ENCODE results near the gene ACIN1. TPM values are rescaled to one million over a fixed set of nuclear protein-coding genes. Genes with fewer than 3 reads are reported as not detected.
A peak's percentile ranks its signal among the peaks of the same experiment; 100 is the strongest.

ACIN1 gene
- total and polyA plus RNA-seq, 9 of the 15 experiments (the other 6 are each of a cell fraction or from before 2014, with no cell fraction given): 5.0 to 196 (median 129) TPM

- TF ChIP-seq MNT (conservative IDR thresholded peaks at IDR 0.05) (no peak), ETS2 (tag; IDR thresholded peaks at IDR 0.05; ENCODE audit: borderline replicate concordance, poor library complexity, severe bottlenecking) (no peak), ATF1 (CRISPR knock-in tag; IDR thresholded peaks at IDR 0.05) (no peak), ATF1 (tag; IDR thresholded peaks at IDR 0.05) (peak; percentile 55; the same call in 1 of the 2 replicates), HNRNPLL (IDR thresholded peaks at IDR 0.05; ENCODE audit: low read depth, low read length, poor library complexity, severe bottlenecking) (peak; percentile 37), HNRNPUL1 (IDR thresholded peaks at IDR 0.05; ENCODE audit: low read length) (no peak), GATAD2A (IDR thresholded peaks at IDR 0.05) (peak; percentile 59; the same call in 1 of the 2 replicates), TRIM28 (IDR thresholded peaks at IDR 0.05) (peak; percentile 32; the same call in 1 of the 2 replicates), BMI1 (IDR thresholded peaks at IDR 0.05; ENCODE audit: low read length) (no peak), CEBPZ (IDR thresholded peaks at IDR 0.05; ENCODE audit: borderline replicate concordance, low read depth, low read length) (no peak), POLR2G (IDR thresholded peaks at IDR 0.05; ENCODE audit: low read depth, low read length) (peak; percentile 82), JUND (IDR thresholded peaks at IDR 0.05; ENCODE audit: borderline replicate concordance, low read depth, low read length) (0 out of 2 replicates have a peak, but pooled peaks have one; percentile 0), JUND (tag; IDR thresholded peaks at IDR 0.05; ENCODE audit: borderline replicate concordance, low read depth, low read length) (no peak), SPI1 (IDR thresholded peaks at IDR 0.05; ENCODE audit: borderline replicate concordance, low read depth, low read length) (peak; percentile 73)
- TF ChIP-seq, protein P1, sequence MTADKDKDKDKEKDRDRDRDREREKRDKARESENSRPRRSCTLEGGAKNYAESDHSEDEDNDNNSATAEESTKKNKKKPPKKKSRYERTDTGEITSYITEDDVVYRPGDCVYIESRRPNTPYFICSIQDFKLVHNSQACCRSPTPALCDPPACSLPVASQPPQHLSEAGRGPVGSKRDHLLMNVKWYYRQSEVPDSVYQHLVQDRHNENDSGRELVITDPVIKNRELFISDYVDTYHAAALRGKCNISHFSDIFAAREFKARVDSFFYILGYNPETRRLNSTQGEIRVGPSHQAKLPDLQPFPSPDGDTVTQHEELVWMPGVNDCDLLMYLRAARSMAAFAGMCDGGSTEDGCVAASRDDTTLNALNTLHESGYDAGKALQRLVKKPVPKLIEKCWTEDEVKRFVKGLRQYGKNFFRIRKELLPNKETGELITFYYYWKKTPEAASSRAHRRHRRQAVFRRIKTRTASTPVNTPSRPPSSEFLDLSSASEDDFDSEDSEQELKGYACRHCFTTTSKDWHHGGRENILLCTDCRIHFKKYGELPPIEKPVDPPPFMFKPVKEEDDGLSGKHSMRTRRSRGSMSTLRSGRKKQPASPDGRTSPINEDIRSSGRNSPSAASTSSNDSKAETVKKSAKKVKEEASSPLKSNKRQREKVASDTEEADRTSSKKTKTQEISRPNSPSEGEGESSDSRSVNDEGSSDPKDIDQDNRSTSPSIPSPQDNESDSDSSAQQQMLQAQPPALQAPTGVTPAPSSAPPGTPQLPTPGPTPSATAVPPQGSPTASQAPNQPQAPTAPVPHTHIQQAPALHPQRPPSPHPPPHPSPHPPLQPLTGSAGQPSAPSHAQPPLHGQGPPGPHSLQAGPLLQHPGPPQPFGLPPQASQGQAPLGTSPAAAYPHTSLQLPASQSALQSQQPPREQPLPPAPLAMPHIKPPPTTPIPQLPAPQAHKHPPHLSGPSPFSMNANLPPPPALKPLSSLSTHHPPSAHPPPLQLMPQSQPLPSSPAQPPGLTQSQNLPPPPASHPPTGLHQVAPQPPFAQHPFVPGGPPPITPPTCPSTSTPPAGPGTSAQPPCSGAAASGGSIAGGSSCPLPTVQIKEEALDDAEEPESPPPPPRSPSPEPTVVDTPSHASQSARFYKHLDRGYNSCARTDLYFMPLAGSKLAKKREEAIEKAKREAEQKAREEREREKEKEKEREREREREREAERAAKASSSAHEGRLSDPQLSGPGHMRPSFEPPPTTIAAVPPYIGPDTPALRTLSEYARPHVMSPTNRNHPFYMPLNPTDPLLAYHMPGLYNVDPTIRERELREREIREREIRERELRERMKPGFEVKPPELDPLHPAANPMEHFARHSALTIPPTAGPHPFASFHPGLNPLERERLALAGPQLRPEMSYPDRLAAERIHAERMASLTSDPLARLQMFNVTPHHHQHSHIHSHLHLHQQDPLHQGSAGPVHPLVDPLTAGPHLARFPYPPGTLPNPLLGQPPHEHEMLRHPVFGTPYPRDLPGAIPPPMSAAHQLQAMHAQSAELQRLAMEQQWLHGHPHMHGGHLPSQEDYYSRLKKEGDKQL (CRISPR knock-in tag; IDR thresholded peaks at IDR 0.05; ENCODE audit: borderline replicate concordance): no peak
Observed at GRCh38 chr14:23009939-23010726, 84.8 kb downstream of the ACIN1 start, which contains the start of gene C14orf93 (continued).

Data from K562 (cell line).